Measurements from ENCODE around the gene RNU11.
"Not testable (repeated sequence)": the region's sequence is repeated elsewhere in the genome, so short reads cannot be mapped to it uniquely, and the experiment has no call there.

The RNU11 gene

GRCh38 chr1:28648474-28649198, at the start of gene RNU11:
RNU11 (plus strand) TSS chr1:28648600.
- peak; percentile 98 for DNase-seq (ENCODE audit: low read depth)

DNA sequence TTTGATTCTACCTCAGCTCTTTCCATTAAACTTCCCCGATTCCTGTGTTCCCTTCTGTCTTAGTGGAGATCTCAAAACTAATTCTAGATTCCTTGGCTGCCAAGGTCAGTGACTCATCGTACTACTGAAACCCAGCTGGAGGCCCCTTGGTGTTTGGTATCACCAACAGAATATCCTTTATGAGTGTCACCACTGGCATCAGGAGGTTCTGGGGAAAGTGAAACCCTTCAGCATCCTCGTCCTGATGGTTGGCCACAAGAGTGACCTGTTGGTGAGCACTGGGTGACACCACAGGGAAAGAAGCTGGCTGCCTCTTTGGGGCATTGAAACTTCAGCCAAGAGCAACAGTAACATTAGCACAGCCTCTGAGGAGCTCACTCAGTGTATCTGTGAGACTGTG, 46.7 kb upstream of the RNU11 start:
- DNase-seq (ENCODE audit: low read depth) = peak; percentile 86

DNA sequence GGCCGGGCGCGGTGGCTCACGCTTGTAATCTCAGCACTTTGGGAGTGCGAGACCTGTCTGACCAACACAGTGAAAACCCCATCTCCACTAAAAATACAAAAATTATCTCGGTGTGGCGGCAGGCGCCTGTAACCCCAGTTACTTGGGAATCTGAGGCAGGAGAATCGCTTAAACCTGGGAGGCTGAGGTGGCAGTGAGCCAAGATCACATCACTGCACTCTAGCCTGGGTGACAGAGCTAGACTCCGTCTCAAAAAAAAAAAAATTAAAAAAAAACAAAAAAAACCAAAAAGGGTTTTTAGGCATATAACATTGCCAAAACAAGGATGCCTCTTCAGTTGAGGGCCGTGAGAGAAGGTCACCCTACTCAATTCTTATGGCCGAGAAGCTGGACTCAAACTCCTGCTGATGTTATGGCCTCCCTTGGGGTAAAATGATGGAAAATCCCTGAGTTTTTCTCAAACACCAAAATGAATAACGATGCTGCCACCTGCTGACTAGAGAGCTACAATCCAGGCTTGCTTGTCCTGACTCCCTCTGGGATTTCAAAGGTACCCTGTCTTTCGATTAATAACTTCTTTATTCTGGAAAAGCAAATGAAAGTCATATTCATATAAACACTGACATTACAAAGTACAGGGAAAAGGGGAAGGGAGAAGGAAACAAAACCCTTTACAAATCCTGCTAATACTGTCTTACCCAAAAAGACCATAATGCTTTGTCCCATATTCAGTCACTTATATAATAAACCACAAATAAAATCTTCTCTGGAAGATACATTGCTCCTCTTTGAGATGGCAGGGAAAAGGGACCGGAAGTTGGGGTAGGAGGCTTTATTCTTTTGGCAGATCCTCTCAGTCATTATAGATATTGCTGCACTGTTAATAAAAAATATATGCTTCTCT, 45.6 kb upstream of the RNU11 start:
- peak; percentile 66 for DNase-seq (ENCODE audit: low read depth)

DNA sequence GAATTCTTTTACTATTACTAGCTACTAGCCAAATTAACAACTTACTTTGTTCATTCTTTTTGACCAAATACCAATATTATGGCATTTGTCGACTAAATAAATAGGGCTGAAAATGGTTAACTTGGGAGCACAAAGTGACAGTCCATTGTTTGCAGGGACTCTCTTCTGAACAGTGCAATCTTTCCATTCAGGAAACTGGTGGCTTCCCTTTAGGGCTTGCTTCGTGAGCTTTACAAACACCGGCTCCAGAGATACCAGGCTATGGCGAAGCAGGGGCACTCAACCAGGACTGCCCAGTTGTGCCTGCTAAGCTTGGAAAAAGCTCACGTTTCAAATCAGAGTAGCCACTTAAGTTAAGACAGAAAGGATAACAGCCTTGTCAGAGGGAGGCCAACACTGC, 44.0 kb upstream of the RNU11 start:
- no peak for DNase-seq (ENCODE audit: low read depth)

GRCh38 chr1:28604962-28605361, 43.4 kb upstream of the RNU11 start:
- no peak for DNase-seq (ENCODE audit: low read depth)

GRCh38 chr1:28606771-28607170, 41.6 kb upstream of the RNU11 start:
- no peak for DNase-seq (ENCODE audit: low read depth)

DNA sequence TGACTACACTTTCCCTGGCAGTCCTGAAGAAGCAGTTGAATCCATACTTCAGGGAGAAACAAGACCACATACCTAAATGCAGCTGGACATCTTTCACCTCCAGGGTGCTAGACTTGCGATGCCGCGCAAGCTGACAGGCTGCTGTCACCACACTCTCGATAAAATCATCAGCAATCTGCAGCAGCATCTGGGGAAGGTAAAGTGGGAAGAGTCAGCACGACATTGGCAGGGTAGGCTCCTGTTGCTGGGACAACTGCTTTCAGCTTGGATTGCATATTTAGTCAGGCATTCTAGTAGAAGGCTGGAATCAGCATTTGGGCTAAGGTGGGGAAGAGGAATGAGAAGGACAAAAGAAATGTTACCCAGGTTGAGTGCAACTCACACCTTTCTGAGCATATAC, 35.2 kb upstream of the RNU11 start:
- DNase-seq (ENCODE audit: low read depth) = no peak

DNA sequence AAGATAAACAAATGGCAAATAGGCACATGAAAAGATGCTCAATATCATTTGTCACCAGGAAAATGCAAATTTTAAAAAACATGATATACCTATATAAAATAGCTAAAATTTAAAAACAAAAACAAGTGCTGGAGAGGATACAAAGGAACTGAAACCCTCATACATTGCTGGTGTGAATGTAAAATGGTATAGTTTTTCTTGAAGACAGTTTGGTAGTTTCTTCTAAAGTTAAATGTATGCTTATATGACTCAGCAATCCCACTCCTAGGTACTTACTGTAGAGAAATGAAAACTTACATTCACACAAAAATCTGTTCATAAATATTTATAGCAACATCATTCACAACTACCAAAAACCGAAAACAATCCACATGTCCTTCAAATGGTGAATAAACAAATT, 16.7 kb upstream of the RNU11 start:
- DNase-seq (ENCODE audit: low read depth) = no peak

- no peak for DNase-seq (ENCODE audit: low read depth)
Measured at GRCh38 chr1:28632560-28632959, 15.8 kb upstream of the RNU11 start.

DNA sequence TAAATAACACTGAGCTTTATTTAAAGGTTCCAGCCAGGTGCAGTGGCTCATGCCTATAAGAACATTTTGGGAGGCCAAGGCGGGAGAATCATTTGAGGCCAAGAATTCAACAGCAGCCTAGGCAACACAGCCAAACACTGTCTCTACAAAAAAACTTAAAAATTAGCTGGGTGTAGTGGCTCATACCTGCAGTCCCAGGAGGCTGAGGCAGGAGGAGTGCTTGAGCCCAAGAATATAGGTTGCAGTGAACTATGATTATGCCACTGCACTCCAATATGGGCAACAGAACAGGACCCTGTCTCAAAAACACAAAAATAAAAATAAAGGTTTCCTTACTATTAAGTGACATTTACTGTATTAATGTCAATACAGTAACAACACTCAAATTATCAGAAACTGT, 7.6 kb upstream of the RNU11 start:
- no peak for DNase-seq (ENCODE audit: low read depth)

DNA sequence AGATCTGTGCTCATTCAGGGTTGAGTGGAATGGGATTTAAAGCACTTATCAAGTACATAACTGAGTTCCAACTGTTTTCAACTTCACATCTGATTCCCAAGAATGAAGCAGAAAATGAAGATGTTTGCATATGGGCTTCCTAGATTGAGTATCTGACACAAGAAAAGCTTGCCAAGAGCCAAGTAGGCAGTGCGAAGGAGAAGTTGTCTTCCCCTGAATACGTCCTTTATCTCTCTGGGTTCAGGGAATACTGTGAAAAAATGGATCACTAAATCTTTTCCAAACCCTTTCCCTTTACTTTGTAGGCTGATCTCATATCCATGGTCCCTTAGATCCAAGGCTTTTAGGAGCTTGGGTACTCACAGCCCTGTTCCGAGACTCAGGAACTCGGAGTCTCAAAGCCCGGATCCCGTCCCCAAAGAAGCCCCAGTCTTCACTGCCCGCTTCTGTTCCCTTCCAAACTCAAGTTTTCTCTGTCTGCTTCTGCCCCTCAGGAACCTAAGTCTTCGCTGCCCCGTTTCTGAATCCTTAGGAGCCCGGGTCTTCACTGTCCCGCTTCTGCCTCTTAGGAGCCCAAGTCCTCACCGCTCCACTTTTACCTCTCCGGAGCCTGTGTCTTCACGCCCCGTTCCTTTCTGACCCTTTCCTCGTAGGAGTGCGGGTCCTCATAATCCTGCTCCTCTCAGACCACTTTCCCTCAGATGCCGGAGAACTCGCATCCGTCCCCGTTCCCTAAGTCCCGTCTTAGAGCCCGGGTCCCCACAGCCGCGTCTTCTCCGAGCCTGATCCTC, 6.1 kb upstream of the RNU11 start:
- DNase-seq (ENCODE audit: low read depth) = no peak

- peak; percentile 83 for DNase-seq (ENCODE audit: low read depth)
Measured at GRCh38 chr1:28642847-28643635, 5.4 kb upstream of the RNU11 start, which contains the start of gene TAF12. TAF12 (minus strand) TSS chr1:28643067; CDS start chr1:28622081, 20,986 bp downstream.

- no peak for DNase-seq (ENCODE audit: low read depth)
Measured at GRCh38 chr1:28644494-28644893, 3.9 kb upstream of the RNU11 start.

DNA sequence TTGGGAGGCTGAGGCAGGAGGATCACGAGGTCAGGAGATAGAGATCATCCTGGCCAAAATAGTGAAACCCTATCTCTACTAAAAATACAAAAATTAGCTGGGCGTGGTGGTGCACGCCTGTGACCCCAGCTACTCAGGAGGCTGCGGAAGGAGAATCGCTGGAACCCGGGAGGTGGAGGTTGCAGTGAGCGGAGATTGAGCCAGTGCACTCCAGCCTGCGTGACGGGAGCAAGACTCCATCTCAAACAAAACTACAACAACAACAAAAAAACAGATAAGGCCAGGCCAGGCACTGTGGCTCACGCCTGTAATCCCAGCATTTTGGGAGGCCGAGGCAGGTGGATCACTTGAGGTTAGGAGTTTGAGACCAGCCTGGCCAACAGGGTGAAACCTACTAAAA, 3.0 kb upstream of the RNU11 start:
- DNase-seq (ENCODE audit: low read depth) = not testable (repeated sequence)

- DNase-seq (ENCODE audit: low read depth) = no peak
Measured at GRCh38 chr1:28646040-28646439, 2.4 kb upstream of the RNU11 start.

DNA sequence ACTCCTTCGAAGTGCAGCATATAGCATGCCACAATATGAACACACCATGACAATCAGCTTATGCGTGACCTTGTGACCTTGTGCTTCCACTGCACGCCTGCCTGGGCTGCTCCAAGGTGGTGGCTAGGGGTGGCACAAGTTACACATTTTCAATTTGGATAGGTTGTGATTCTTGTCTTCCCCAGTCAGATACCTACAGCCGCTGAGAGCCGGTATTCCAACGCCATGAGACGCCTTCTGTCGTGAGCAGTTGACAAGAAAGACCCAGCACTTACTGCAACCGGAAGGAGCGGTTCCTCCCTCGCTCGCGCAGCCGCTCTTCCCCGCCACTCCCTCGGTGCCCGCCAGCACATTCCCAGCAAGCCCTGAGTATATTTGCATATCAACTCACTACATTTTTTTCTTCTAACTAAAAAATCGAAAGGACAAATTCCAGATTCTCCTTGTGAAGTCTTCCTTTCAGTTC, 359 bp upstream of the RNU11 start:
- DNase-seq (ENCODE audit: low read depth) = no peak

GRCh38 chr1:28653063-28653462, 4.7 kb downstream of the RNU11 start:
- DNase-seq (ENCODE audit: low read depth) = not testable (repeated sequence)

GRCh38 chr1:28653870-28654269, 5.5 kb downstream of the RNU11 start:
- not testable (repeated sequence) for DNase-seq (ENCODE audit: low read depth)

DNA sequence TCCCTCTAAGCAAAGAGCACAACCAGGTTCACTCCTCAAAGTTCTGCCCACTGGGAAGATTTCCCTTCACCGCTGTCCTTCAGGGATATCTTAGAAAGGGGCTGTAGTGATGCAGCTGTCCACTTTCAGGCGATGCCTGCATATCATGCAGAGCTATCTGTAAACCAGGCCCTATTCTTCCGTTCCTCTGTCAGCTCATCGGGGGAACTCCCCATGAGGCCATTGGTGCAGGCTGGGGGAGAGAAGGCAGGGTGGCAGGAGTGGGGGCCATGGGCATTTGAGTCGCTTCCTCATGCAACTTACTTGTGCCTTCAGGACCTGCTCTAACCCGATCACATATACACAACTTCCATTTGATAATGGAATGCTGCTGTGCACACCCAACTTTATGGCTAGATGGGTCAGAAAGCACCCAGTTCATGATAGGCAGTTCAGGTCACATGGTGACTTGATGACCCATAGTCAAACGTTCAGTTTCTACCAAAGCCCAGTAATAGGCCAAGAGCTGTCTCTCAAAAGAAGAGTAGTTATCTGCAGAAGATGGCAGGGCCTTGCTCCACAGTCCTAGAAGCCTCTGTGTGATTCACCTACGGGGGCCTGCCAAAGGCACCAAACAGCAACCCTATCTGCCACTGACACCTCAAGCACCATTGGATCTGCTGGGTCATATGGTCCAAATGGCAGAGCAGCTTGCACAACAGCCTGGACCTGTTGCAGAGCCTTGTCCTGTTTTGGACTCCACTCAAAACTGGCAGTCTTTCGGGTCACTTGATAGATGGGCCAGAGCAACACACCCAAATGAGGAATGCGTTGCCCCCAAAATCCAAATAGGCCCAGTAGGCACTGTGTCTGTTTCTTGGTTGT, 7.3 kb downstream of the RNU11 start:
- not testable (repeated sequence) for DNase-seq (ENCODE audit: low read depth)

- DNase-seq (ENCODE audit: low read depth) = no peak
Measured at GRCh38 chr1:28656335-28656734, 7.9 kb downstream of the RNU11 start.
